ENCODE measurements around the gene TMEFF2.

DNA sequence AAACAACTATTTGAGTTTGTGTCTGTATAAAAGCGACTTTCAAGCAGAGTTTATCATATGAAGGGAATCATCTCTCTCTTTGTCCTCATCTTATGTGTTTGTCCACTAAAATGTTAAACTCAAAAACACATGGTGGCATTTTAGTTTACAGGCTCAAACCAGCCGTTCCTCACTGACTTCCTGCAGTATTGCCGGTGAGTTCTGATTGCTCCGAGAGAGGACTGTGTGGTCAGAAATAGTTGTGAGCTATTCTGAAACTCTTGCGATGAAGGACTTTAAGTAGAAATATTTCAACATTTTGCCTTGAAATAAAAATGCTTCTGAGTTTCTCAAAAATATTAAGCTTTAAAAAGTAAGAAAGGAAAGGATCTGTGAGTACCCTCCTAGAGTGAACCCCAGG lies 184.7 kb downstream of the TMEFF2 start:
- TF ChIP-seq CTCF (IDR thresholded peaks at IDR 0.05 in 8 of 11, conservative IDR thresholded peaks at IDR 0.05 in 3 of 11) (no peak), POLR2A (IDR thresholded peaks at IDR 0.05) (no peak)

Data from spleen (tissue), 7 donors.